ENCODE measurements around the gene HID1. TPM values are rescaled to one million over a fixed set of nuclear protein-coding genes. Genes with fewer than 3 reads are reported as not detected.

HID1 gene
- total RNA-seq, 2 experiments from 2014 or later, result 2.3 to 2.6 TPM

- DNase-seq, result no peak
- POLR2A ChIA-PET, result no interaction called here
Measured at GRCh38 chr17:74941128-74941725, 31.3 kb downstream of the HID1 start.

GRCh38 chr17:74939534-74939933 is 33.0 kb downstream of the HID1 start:
- POLR2A ChIA-PET, result no interaction called here
- no peaks in the 10 kb centered on the region for H3K4me1 Mint-ChIP-seq (ENCODE audit: low read depth)

More at GRCh38 chr17:74941128-74941725, 31.3 kb downstream of the HID1 start:
- Mint-ChIP-seq H3K4me3 (no peak overlapping the region), H3K4me1 (ENCODE audit: low read depth) (no peaks in the 10 kb centered on the region), H3K27me3 (peaks cover 35% of the 10 kb centered on the region), H3K9me3 (no peaks in the 10 kb centered on the region), H3K36me3 (no peaks in the 10 kb centered on the region), H3K27ac (no peak overlapping the region)
- CTCF ChIA-PET, result no interaction called here
- intact Hi-C loops (cut with micrococcal nuclease), result no loop called here

GRCh38 chr17:74938194-74938950 is 34.2 kb downstream of the HID1 start:
- POLR2A ChIA-PET, result no interaction called here
- intact Hi-C loops (cut with micrococcal nuclease), result no loop called here
- DNase-seq, result no peak
- CTCF ChIA-PET, result no interaction called here
- H3K4me3 Mint-ChIP-seq, result no peak overlapping the region
- H3K36me3 Mint-ChIP-seq, result no peaks in the 10 kb centered on the region
- peaks cover 43% of the 10 kb centered on the region for H3K27me3 Mint-ChIP-seq
- H3K4me1 Mint-ChIP-seq (ENCODE audit: low read depth), result no peaks in the 10 kb centered on the region
- no peaks in the 10 kb centered on the region for H3K9me3 Mint-ChIP-seq
- H3K27ac Mint-ChIP-seq, result no peak overlapping the region

More at GRCh38 chr17:74939534-74939933, 33.0 kb downstream of the HID1 start:
- CTCF ChIA-PET, result interaction anchor here (1.0 to 1.4 kb wide), 2 partner anchors 18 to 298 kb away, joined by 3 to 6 read pairs; no protein-coding TSS in a partner anchor
- H3K9me3 Mint-ChIP-seq, result no peaks in the 10 kb centered on the region
- no peak overlapping the region for H3K4me3 Mint-ChIP-seq
- peaks cover 38% of the 10 kb centered on the region for H3K27me3 Mint-ChIP-seq
- H3K36me3 Mint-ChIP-seq, result no peaks in the 10 kb centered on the region
- H3K27ac Mint-ChIP-seq, result no peak overlapping the region
- no peak for DNase-seq
- intact Hi-C loops (cut with micrococcal nuclease), result no loop called here

GRCh38 chr17:74937064-74938051 is 35.2 kb downstream of the HID1 start:
- no peaks in the 10 kb centered on the region for H3K4me1 Mint-ChIP-seq (ENCODE audit: low read depth)
- intact Hi-C loops (cut with micrococcal nuclease), result no loop called here
- no peak overlapping the region for H3K27ac Mint-ChIP-seq
- no peak overlapping the region for H3K4me3 Mint-ChIP-seq
- H3K9me3 Mint-ChIP-seq, result no peaks in the 10 kb centered on the region
- no peak for DNase-seq
- H3K27me3 Mint-ChIP-seq, result peaks cover 49% of the 10 kb centered on the region
- ChIA-PET CTCF (interaction anchor here (1.8 kb wide), 1 partner anchor 20 kb away, joined by 6 read pairs; no protein-coding TSS in a partner anchor), POLR2A (no interaction called here)
- H3K36me3 Mint-ChIP-seq, result no peaks in the 10 kb centered on the region

GRCh38 chr17:74936470-74936799 is 36.1 kb downstream of the HID1 start:
- intact Hi-C loops (cut with micrococcal nuclease), result no loop called here

GRCh38 chr17:74935585-74936469 is 36.7 kb downstream of the HID1 start, which contains the start of gene OTOP3:
Gene OTOP3 (plus strand): TSS chr17:74935898. CDS start chr17:74935922, 24 bp downstream.
- CTCF ChIA-PET, result interaction anchor here (0.9 to 1.8 kb wide), 3 partner anchors 22 to 145 kb away, joined by 3 to 6 read pairs (median 3); no protein-coding TSS in a partner anchor
- H3K27me3 Mint-ChIP-seq, result peaks cover 48% of the 10 kb centered on the region
- POLR2A ChIA-PET, result no interaction called here

More at GRCh38 chr17:74936470-74936799, 36.1 kb downstream of the HID1 start:
- POLR2A ChIA-PET, result no interaction called here
- no peak for DNase-seq
- CTCF ChIA-PET, result interaction anchor here (1.8 kb wide), 1 partner anchor 21 kb away, joined by 6 read pairs; no protein-coding TSS in a partner anchor
- no peaks in the 10 kb centered on the region for H3K36me3 Mint-ChIP-seq
- H3K4me3 Mint-ChIP-seq, result no peak overlapping the region
- H3K9me3 Mint-ChIP-seq, result no peaks in the 10 kb centered on the region
- H3K4me1 Mint-ChIP-seq (ENCODE audit: low read depth), result no peaks in the 10 kb centered on the region
- peaks cover 44% of the 10 kb centered on the region for H3K27me3 Mint-ChIP-seq
- no peak overlapping the region for H3K27ac Mint-ChIP-seq

GRCh38 chr17:74935048-74935447 is 37.5 kb downstream of the HID1 start:
- intact Hi-C loops (cut with micrococcal nuclease), result no loop called here
- POLR2A ChIA-PET, result no interaction called here
- H3K9me3 Mint-ChIP-seq, result no peaks in the 10 kb centered on the region
- H3K27me3 Mint-ChIP-seq, result peaks cover 55% of the 10 kb centered on the region
- no peak overlapping the region for H3K4me3 Mint-ChIP-seq
- H3K4me1 Mint-ChIP-seq (ENCODE audit: low read depth), result no peaks in the 10 kb centered on the region
- no peak overlapping the region for H3K27ac Mint-ChIP-seq
- CTCF ChIA-PET, result interaction anchor here (0.9 to 1.8 kb wide), 2 partner anchors 27 to 144 kb away, joined by 3 read pairs; no protein-coding TSS in a partner anchor
- no peaks in the 10 kb centered on the region for H3K36me3 Mint-ChIP-seq
- no peak for DNase-seq

More at GRCh38 chr17:74935585-74936469, 36.7 kb downstream of the HID1 start, which contains the start of gene OTOP3:
- H3K9me3 Mint-ChIP-seq, result no peaks in the 10 kb centered on the region
- H3K36me3 Mint-ChIP-seq, result no peaks in the 10 kb centered on the region
- no peak for DNase-seq
- H3K4me3 Mint-ChIP-seq, result no peak within 1 kb of the TSS
- H3K4me1 Mint-ChIP-seq (ENCODE audit: low read depth), result no peaks in the 10 kb centered on the region
- H3K27ac Mint-ChIP-seq, result no peak within 1 kb of the TSS
- intact Hi-C loops (cut with micrococcal nuclease), result no loop called here

GRCh38 chr17:74930535-74931036 is 42.0 kb downstream of the HID1 start:
- Mint-ChIP-seq H3K4me3 (no peak overlapping the region), H3K9me3 (no peaks in the 10 kb centered on the region), H3K36me3 (no peaks in the 10 kb centered on the region), H3K27me3 (peaks cover 45% of the 10 kb centered on the region), H3K4me1 (ENCODE audit: low read depth) (no peaks in the 10 kb centered on the region), H3K27ac (no peak overlapping the region)
- ChIA-PET CTCF (interaction anchor here (0.7 kb wide), 1 partner anchor 31 kb away, joined by 3 read pairs; no protein-coding TSS in a partner anchor), POLR2A (no interaction called here)
- intact Hi-C loops (cut with micrococcal nuclease), result no loop called here
- no peak for DNase-seq

GRCh38 chr17:74928786-74929185 is 43.8 kb downstream of the HID1 start:
- Mint-ChIP-seq H3K27ac (no peak overlapping the region), H3K9me3 (no peaks in the 10 kb centered on the region), H3K4me1 (ENCODE audit: low read depth) (peaks cover 6% of the 10 kb centered on the region), H3K27me3 (peaks cover 53% of the 10 kb centered on the region), H3K36me3 (no peaks in the 10 kb centered on the region), H3K4me3 (no peak overlapping the region)
- CTCF ChIA-PET, result interaction anchor here (11.6 kb wide), 1 partner anchor 29 kb away, joined by 195 read pairs; no protein-coding TSS in a partner anchor
- DNase-seq, result no peak
- POLR2A ChIA-PET, result no interaction called here
- intact Hi-C loops (cut with micrococcal nuclease), result no loop called here

GRCh38 chr17:74925242-74925641 is 47.3 kb downstream of the HID1 start:
- Mint-ChIP-seq H3K4me3 (no peak overlapping the region), H3K9me3 (no peaks in the 10 kb centered on the region), H3K27me3 (peaks cover 48% of the 10 kb centered on the region), H3K4me1 (ENCODE audit: low read depth) (peaks cover 6% of the 10 kb centered on the region), H3K27ac (no peak overlapping the region), H3K36me3 (no peaks in the 10 kb centered on the region)
- CTCF ChIA-PET, result interaction anchor here (0.9 to 11.6 kb wide), 6 partner anchors 8 to 246 kb away, joined by 3 to 195 read pairs (median 5); partner anchors contain the start of gene RAB37
- no peak for DNase-seq
- POLR2A ChIA-PET, result no interaction called here
- intact Hi-C loops (cut with micrococcal nuclease), result no loop called here

Measured in activated CD4-positive, alpha-beta memory T cell treated with anti-CD3 and anti-CD28 coated beads for 36 hours (primary cell).